ENCODE measurements around the gene DNAH7.
A peak's percentile ranks its signal among the peaks of the same experiment; 100 is the strongest.
"Not testable (repeated sequence)": the region's sequence is repeated elsewhere in the genome, so short reads cannot be mapped to it uniquely, and the experiment has no call there.

Gene DNAH7

DNA sequence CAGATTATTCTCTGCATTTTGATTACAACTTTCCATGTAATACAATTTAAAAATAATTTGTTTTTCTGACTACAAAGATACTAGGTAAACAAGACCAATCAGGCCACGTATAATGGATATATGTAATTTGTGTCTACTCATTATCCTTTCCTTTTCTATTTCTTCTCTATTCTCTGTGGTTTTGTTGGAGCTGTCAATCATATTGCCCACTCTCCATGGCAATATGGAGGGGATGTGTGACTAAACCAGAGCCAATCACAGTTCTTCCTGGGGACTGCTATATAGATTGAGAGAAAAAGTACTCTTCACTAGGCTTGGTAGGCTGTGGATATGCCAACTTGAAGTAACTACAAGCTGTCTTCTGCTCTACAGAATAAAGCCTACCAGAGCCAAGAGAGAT, 144.7 kb downstream of the DNAH7 start:
- in situ Hi-C loops (cut with HindIII; ENCODE audit: low sequenced_read_pairs): no loop called here

DNA sequence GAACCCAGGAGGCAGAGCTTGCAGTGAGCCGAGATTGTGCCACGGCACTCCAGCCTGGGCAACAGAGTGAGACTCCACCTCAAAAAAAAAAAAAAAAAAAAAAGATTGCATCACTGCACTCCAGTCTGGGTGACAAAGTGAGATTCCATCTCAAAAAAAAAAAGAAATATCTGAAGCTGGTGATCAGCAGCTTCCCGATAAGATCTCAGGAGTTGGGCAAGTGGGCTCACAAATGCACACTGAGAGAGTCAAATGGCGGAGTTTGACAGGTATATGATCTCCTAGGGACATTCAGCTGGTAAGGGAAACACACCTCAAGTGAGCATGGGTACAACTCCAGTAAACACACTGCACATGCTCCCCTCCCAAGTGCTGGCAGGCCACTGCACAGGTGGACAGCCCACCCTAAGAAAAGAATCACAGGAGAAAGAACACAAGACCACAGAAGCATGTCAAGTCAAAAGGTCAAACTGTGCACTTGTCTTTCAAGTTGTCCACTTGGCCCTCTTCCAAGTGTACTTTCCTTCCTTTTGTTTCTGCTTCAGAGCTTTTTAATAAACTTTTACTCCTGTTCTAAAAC, 151.5 kb downstream of the DNAH7 start:
- DNase-seq (ENCODE audit: low read depth); in situ Hi-C loops (cut with HindIII; ENCODE audit: low sequenced_read_pairs); H3K4me3 ChIP-seq (ENCODE audit: low read depth, low read length): not testable (repeated sequence)

More for the DNA sequence above, 144.7 kb downstream of the DNAH7 start:
- DNase-seq (ENCODE audit: low read depth): no peak
- TF ChIP-seq, protein P1, sequence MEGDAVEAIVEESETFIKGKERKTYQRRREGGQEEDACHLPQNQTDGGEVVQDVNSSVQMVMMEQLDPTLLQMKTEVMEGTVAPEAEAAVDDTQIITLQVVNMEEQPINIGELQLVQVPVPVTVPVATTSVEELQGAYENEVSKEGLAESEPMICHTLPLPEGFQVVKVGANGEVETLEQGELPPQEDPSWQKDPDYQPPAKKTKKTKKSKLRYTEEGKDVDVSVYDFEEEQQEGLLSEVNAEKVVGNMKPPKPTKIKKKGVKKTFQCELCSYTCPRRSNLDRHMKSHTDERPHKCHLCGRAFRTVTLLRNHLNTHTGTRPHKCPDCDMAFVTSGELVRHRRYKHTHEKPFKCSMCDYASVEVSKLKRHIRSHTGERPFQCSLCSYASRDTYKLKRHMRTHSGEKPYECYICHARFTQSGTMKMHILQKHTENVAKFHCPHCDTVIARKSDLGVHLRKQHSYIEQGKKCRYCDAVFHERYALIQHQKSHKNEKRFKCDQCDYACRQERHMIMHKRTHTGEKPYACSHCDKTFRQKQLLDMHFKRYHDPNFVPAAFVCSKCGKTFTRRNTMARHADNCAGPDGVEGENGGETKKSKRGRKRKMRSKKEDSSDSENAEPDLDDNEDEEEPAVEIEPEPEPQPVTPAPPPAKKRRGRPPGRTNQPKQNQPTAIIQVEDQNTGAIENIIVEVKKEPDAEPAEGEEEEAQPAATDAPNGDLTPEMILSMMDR (IDR thresholded peaks at IDR 0.05; ENCODE audit: low read depth, low read length, missing control alignments): no peak
- no peak overlapping the region for H3K4me3 ChIP-seq (ENCODE audit: low read depth, low read length)

DNA sequence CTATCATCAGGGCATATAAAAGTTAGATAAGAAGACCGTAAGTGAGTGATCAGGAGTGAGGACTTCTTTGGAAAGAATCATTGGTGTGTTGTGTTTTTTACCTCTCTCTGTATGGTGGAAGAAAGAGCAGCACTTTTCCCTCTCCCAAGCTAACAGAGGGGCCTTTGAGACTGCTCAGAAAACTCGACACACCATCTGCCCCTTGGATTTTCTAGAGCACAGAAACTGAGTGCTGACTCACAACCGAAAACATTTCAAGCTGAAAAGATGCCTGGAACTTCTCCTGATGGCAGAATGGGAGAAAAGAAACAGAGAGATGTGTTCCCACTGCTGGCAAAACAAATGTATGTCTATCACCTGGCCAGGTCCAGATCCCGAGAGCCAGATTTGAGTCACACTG, 156.6 kb downstream of the DNAH7 start:
- in situ Hi-C loops (cut with HindIII; ENCODE audit: low sequenced_read_pairs): no loop called here
- no peak for DNase-seq (ENCODE audit: low read depth)
- TF ChIP-seq, protein P1 (IDR thresholded peaks at IDR 0.05; ENCODE audit: low read depth, low read length, missing control alignments): no peak

DNA sequence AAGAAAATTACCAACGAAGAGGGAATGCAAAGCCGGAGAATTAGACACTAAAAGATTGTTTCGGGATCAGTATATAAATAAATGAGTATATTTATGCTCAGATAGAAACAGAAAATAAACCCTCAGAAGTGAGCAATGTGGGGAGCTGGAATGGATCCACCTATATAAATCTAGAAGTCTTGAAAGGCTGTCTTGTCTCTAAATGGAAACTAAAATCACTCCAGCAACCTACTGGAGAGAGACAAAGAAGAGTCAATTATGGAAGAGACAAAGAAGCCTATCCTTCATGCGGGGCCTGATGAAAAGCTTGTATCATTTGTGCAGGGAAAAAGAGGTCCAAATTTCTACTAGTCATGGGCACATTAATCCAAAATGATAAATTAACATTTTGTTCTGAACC, 158.1 kb downstream of the DNAH7 start:
- in situ Hi-C loops (cut with HindIII; ENCODE audit: low sequenced_read_pairs): no loop called here
- TF ChIP-seq, protein P1 (IDR thresholded peaks at IDR 0.05; ENCODE audit: low read depth, low read length, missing control alignments): no peak
- DNase-seq (ENCODE audit: low read depth): no peak
- no peak overlapping the region for H3K4me3 ChIP-seq (ENCODE audit: low read depth, low read length)

More for the DNA sequence above, 156.6 kb downstream of the DNAH7 start:
- no peak overlapping the region for H3K4me3 ChIP-seq (ENCODE audit: low read depth, low read length)

DNA sequence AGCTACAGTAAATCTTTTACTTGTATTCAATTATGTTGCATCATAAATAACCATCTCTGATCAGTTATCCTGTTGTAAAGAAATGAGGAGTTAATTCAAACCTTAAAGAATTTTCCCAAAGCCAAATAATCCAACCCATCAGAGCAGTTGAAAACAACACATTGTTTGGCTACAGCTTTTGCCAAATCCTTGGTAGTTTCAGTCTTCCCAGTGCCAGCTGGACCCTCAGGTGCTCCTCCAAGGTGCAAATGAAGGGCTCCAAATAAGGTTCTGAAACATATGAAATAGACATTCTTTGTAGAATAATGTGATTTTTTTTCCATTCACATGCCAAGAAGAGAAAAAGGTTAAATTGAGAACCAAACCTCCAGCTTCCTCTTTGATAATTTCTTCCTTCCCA, 158.7 kb downstream of the DNAH7 start:
- TF ChIP-seq, protein P1 (IDR thresholded peaks at IDR 0.05; ENCODE audit: low read depth, low read length, missing control alignments): no peak
- in situ Hi-C loops (cut with HindIII; ENCODE audit: low sequenced_read_pairs): no loop called here
- DNase-seq (ENCODE audit: low read depth): no peak
- H3K4me3 ChIP-seq (ENCODE audit: low read depth, low read length): no peak overlapping the region

DNA sequence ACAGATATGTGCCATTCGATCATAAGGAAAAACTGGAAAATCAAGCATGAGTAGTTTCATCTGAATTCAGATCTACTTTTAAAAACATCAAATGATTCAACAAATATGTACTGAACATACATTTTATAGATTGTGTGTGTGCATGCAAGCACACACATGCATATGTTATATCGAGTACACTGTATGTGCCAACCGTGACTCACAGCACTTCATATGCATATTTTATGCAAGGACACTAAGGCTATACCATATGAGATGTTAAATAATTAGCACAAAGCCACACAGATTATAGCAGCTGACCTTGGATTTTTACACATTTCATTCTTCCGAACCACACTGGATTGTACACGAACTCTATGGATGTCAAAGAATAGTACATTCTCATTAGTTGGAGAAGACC, 161.2 kb downstream of the DNAH7 start:
- TF ChIP-seq, protein P1 (IDR thresholded peaks at IDR 0.05; ENCODE audit: low read depth, low read length, missing control alignments): no peak
- in situ Hi-C loops (cut with HindIII; ENCODE audit: low sequenced_read_pairs): no loop called here

DNA sequence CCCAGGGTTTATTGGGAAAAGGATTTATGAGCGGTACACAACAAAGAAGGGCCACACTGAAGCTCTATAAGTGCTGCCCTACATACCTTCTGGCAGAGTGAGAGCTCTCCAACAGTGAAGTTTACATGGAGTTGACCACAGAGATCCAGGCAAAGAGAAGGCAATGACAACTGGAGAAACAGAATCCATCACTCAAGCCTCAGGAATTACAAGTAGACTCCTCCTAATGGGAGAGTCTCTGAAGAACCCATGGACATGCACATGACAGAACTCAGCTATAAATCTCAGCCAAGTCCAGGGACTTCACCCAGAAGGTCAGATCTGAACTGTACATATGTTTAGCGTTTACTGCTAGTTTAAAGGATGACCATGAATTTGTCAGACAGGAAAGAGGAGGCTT, 164.7 kb downstream of the DNAH7 start:
- no peak overlapping the region for H3K4me3 ChIP-seq (ENCODE audit: low read depth, low read length)
- TF ChIP-seq, protein P1 (IDR thresholded peaks at IDR 0.05; ENCODE audit: low read depth, low read length, missing control alignments): no peak
- in situ Hi-C loops (cut with HindIII; ENCODE audit: low sequenced_read_pairs): no loop called here
- peak; percentile 3 for DNase-seq (ENCODE audit: low read depth)

More for the DNA sequence above, 161.2 kb downstream of the DNAH7 start:
- H3K4me3 ChIP-seq (ENCODE audit: low read depth, low read length): no peak overlapping the region
- no peak for DNase-seq (ENCODE audit: low read depth)

Measured in astrocyte of the cerebellum (primary cell).